NCI-H128 (cell line): ENCODE measurements around the gene IL26.
"Not testable (repeated sequence)": the region's sequence is repeated elsewhere in the genome, so short reads cannot be mapped to it uniquely, and the experiment has no call there.

Experiments
- DNase-seq: peaks from one replicate; lab custom pipeline; 2025; ENCODE audit not compliant: unreplicated experiment; lab: John Stamatoyannopoulos, UW

Gene IL26

GRCh38 chr12:68200854-68201253 is 24.8 kb downstream of the IL26 start:
- no peak for DNase-seq

GRCh38 chr12:68199127-68199526 is 26.5 kb downstream of the IL26 start:
- DNase-seq, result no peak

- DNase-seq, result no peak
Observed at GRCh38 chr12:68198507-68199086, 27.0 kb downstream of the IL26 start.

GRCh38 chr12:68190301-68190700 is 35.3 kb downstream of the IL26 start:
- DNase-seq, result no peak

GRCh38 chr12:68189821-68190242 is 35.8 kb downstream of the IL26 start:
- no peak for DNase-seq

GRCh38 chr12:68185598-68185997 is 40.0 kb downstream of the IL26 start:
- no peak for DNase-seq

GRCh38 chr12:68180792-68181744 is 44.5 kb downstream of the IL26 start:
- no peak for DNase-seq

GRCh38 chr12:68178774-68179439 is 46.7 kb downstream of the IL26 start:
- no peak for DNase-seq

GRCh38 chr12:68178184-68178583 is 47.4 kb downstream of the IL26 start:
- DNase-seq, result no peak

GRCh38 chr12:68177562-68177961 is 48.0 kb downstream of the IL26 start:
- no peak for DNase-seq

- no peak for DNase-seq
Observed at GRCh38 chr12:68176257-68176656, 49.4 kb downstream of the IL26 start.

- no peak for DNase-seq
Observed at GRCh38 chr12:68175557-68176061, 50.0 kb downstream of the IL26 start.

GRCh38 chr12:68174761-68175160 is 50.8 kb downstream of the IL26 start:
- not testable (repeated sequence) for DNase-seq

GRCh38 chr12:68173792-68174191 is 51.8 kb downstream of the IL26 start:
- DNase-seq, result no peak

GRCh38 chr12:68170726-68171125 is 54.9 kb downstream of the IL26 start:
- no peak for DNase-seq

- no peak for DNase-seq
Observed at GRCh38 chr12:68169213-68169889, 56.3 kb downstream of the IL26 start.

GRCh38 chr12:68166317-68166831 is 59.2 kb downstream of the IL26 start:
- DNase-seq, result no peak

- no peak for DNase-seq
Observed at GRCh38 chr12:68163560-68164081, 62.0 kb downstream of the IL26 start.

GRCh38 chr12:68162374-68162773 is 63.2 kb downstream of the IL26 start:
- DNase-seq, result no peak

- no peak for DNase-seq
Observed at GRCh38 chr12:68159681-68160304, 65.8 kb downstream of the IL26 start, which contains the start of gene IFNG. IFNG (minus strand) TSS chr12:68159740; CDS start chr12:68159615, 125 bp downstream.
